Keratinocyte (primary cell): ENCODE results near the gene NLRP10. TPM values are rescaled to one million over a fixed set of nuclear protein-coding genes. Genes with fewer than 3 reads are reported as not detected.
"Not testable (repeated sequence)": the region's sequence is repeated elsewhere in the genome, so short reads cannot be mapped to it uniquely, and the experiment has no call there.

Experiments
- DNase-seq: peaks from one replicate; pipeline ENCODE4 v3.0.0-alpha.2; 2011; ENCODE audit warnings: low read depth, missing footprints, low spot score
- FAIRE-seq: peaks from 2 replicates; lab custom pipeline; 2011; peaks lifted over from hg19 to GRCh38; lab: Jason Lieb, UNC
- H2AFZ ChIP-seq: 2 replicates; pipeline ENCODE4 v1.6.0; 2012; ENCODE audit warnings: low read length, control low read depth, inconsistent platforms; ENCODE audit not compliant: control insufficient read depth
- H3K27ac ChIP-seq: 2 replicates; pipeline ENCODE4 v1.5.1; 2011; ENCODE audit warnings: low read length; ENCODE audit not compliant: control insufficient read depth, insufficient read depth
- H3K27me3 ChIP-seq: 3 replicates; pipeline ENCODE4 v1.6.0; 2011; ENCODE audit warnings: low read length; ENCODE audit not compliant: control insufficient read depth, insufficient read depth; ENCODE audit errors: extremely low read depth
- H3K36me3 ChIP-seq, 2 experiments: 2 replicates in 1 of 2; 3 replicates in 1 of 2; pipeline ENCODE4 v1.5.1; 2011; ENCODE audit warnings: low read length in 2 of 2, mild to moderate bottlenecking in 1 of 2; ENCODE audit not compliant: control insufficient read depth in 2 of 2, insufficient read depth in 2 of 2; ENCODE audit errors: extremely low read depth in 1 of 2
- H3K4me1 ChIP-seq: 3 replicates; pipeline ENCODE4 v1.5.1; 2011; ENCODE audit warnings: low read length; ENCODE audit not compliant: control insufficient read depth, insufficient read depth; ENCODE audit errors: extremely low read depth
- H3K4me2 ChIP-seq: 3 replicates; pipeline ENCODE4 v1.6.0; 2011; ENCODE audit warnings: low read depth, low read length; ENCODE audit not compliant: control insufficient read depth, insufficient read depth; ENCODE audit errors: extremely low read depth
- H3K4me3 ChIP-seq, 3 experiments: fragments of 200-600 bp in 1 of 3; sonication (generic) in 1 of 3; 2 replicates in 2 of 3; 3 replicates in 1 of 3; pipeline ENCODE4 v1.5.1; 2011 to 2016; ENCODE audit warnings: low read length in 3 of 3, mild to moderate bottlenecking in 3 of 3, control low read depth in 2 of 3, inconsistent platforms in 1 of 3, low read depth in 1 of 3, mixed read lengths in 1 of 3, mixed run types in 1 of 3, moderate library complexity in 1 of 3; ENCODE audit not compliant: control insufficient read depth in 2 of 3, insufficient read depth in 2 of 3; ENCODE audit errors: extremely low read depth in 1 of 3
- H3K79me2 ChIP-seq: 2 replicates; pipeline ENCODE4 v1.6.0; 2012; ENCODE audit warnings: low read length; ENCODE audit not compliant: control insufficient read depth, insufficient read depth
- H3K9ac ChIP-seq: 3 replicates; pipeline ENCODE4 v1.6.0; 2011; ENCODE audit warnings: low read length; ENCODE audit not compliant: control insufficient read depth, insufficient read depth; ENCODE audit errors: extremely low read depth
- H3K9me1 ChIP-seq: 3 replicates; pipeline ENCODE4 v1.6.0; 2011; ENCODE audit warnings: low read length; ENCODE audit not compliant: control insufficient read depth, insufficient read depth; ENCODE audit errors: extremely low read depth
- H3K9me3 ChIP-seq: 2 replicates; pipeline ENCODE4 v1.5.1; 2012; ENCODE audit warnings: low read depth, low read length; ENCODE audit not compliant: control insufficient read depth
- H4K20me1 ChIP-seq: 3 replicates; pipeline ENCODE4 v1.6.0; 2011; ENCODE audit warnings: low read length; ENCODE audit not compliant: control insufficient read depth, insufficient read depth; ENCODE audit errors: extremely low read depth
- CTCF ChIP-seq, 3 experiments: IDR thresholded peaks in 1 of 3; conservative IDR thresholded peaks in 1 of 3; optimal IDR thresholded peaks in 1 of 3; 2 replicates in 2 of 3; 3 replicates in 1 of 3; pipeline versions ENCODE3 to v1.5.1; 2011; ENCODE audit warnings: low read length in 3 of 3, mild to moderate bottlenecking in 3 of 3, moderate library complexity in 2 of 3, control low read depth in 1 of 3, inconsistent platforms in 1 of 3; ENCODE audit not compliant: insufficient read depth in 2 of 3; ENCODE audit errors: extremely low read depth in 1 of 3
- EZH2 ChIP-seq: IDR thresholded peaks from one replicate; pipeline ENCODE4 v1.6.1; 2012; ENCODE audit warnings: inconsistent platforms, mild to moderate bottlenecking, low read length, moderate library complexity
- dilution Hi-C: fragments of 300-500 bp; cut with MboI; formaldehyde crosslinking; loops from one replicate; pipeline ENCODE4 v1.7.0; 2020; ENCODE audit warnings: low sequenced_read_pairs; ENCODE audit not compliant: extremely low pct_ligation_motif_present
- polyA plus RNA-seq, 5 experiments: library from polyadenylated mRNA; depleted of rRNA in 3 of 5; stranded (reverse) in 3 of 5; stranded (forward) in 1 of 5; unstranded in 1 of 5; fragments of >200 nt; gene quantifications; 1 replicate in 1 of 5; 2 replicates in 3 of 5; 3 replicates in 1 of 5; pipeline versions ENCODE4 v1.2.1 to v1.2.3, GENCODE V29; 2011 to 2012; ENCODE audit warnings: missing spikeins in 2 of 5, low read depth in 1 of 5, low replicate concordance in 1 of 5

NLRP10 gene
- polyA plus RNA-seq, 1 donor (not counting 4 experiments of a cell fraction or from before 2014, with no cell fraction given) = 7.1 TPM

- Histone ChIP-seq H3K4me2 (no peak overlapping the region), H4K20me1 (no peaks in the 10 kb centered on the region), H3K9me1 (no peaks in the 10 kb centered on the region), H3K9me3 (no peaks in the 10 kb centered on the region), H3K27ac (no peak overlapping the region), H3K36me3 (peaks cover 21% of the 10 kb centered on the region in 2 experiments), H2AFZ (no peak overlapping the region), H3K9ac (no peak overlapping the region), H3K4me1 (no peaks in the 10 kb centered on the region), H3K4me3 (no peak overlapping the region), H3K79me2 (no peaks in the 10 kb centered on the region), H3K27me3 (no peaks in the 10 kb centered on the region)
- DNase-seq = no peak
- FAIRE-seq = no peak
- dilution Hi-C loops = no loop called here
- TF ChIP-seq CTCF (optimal IDR thresholded peaks at IDR 0.05 in 1 of 3, IDR thresholded peaks at IDR 0.05 in 1 of 3, conservative IDR thresholded peaks at IDR 0.05 in 1 of 3; ENCODE audit: extremely low read depth in 1 of 3, insufficient read depth in 2 of 3, low read length in 3 of 3) (no peak), EZH2 (no peak)
Measured at GRCh38 chr11:7999795-8000194, 34.5 kb upstream of the NLRP10 start.

GRCh38 chr11:7994581-7995278 is 29.5 kb upstream of the NLRP10 start:
- Histone ChIP-seq H3K9me3 (no peaks in the 10 kb centered on the region), H3K4me2 (no peak overlapping the region), H3K9me1 (no peaks in the 10 kb centered on the region), H3K27me3 (no peaks in the 10 kb centered on the region), H3K79me2 (peaks cover 21% of the 10 kb centered on the region), H3K27ac (no peak overlapping the region), H3K4me3 (no peak overlapping the region), H3K9ac (no peak overlapping the region), H4K20me1 (no peaks in the 10 kb centered on the region), H3K4me1 (no peaks in the 10 kb centered on the region), H2AFZ (no peak overlapping the region), H3K36me3 (peaks cover 46 to 47% of the 10 kb centered on the region in 2 experiments)
- no peak for TF ChIP-seq EZH2
- no peak for TF ChIP-seq CTCF (optimal IDR thresholded peaks at IDR 0.05 in 1 of 3, IDR thresholded peaks at IDR 0.05 in 1 of 3, conservative IDR thresholded peaks at IDR 0.05 in 1 of 3; ENCODE audit: extremely low read depth in 1 of 3, insufficient read depth in 2 of 3, low read length in 3 of 3)
- DNase-seq = no peak
- dilution Hi-C loops = no loop called here
- FAIRE-seq = no peak

- peak overlapping the region; percentile 74 to 99 (median 94) for H3K4me3 ChIP-seq
- H3K9me1 ChIP-seq, dilution Hi-C loops, DNase-seq, FAIRE-seq, H4K20me1 ChIP-seq, H2AFZ ChIP-seq, H3K9me3 ChIP-seq, H3K27me3 ChIP-seq: not testable (repeated sequence)
- H3K4me2 ChIP-seq = peak overlapping the region; percentile 94
- H3K4me1 ChIP-seq = peaks cover 20% of the 10 kb centered on the region
- peak overlapping the region; percentile 90 for H3K9ac ChIP-seq
- H3K36me3 ChIP-seq = peaks cover 8 to 15% of the 10 kb centered on the region in 2 experiments
- peaks cover 44% of the 10 kb centered on the region for H3K79me2 ChIP-seq
- H3K27ac ChIP-seq = peak overlapping the region; percentile 78
Measured at GRCh38 chr11:7987560-7987883, 22.3 kb upstream of the NLRP10 start.
